Skeletal muscle satellite cell (primary cell): ENCODE data around the gene TMEM45A.
A peak's percentile ranks its signal among the peaks of the same experiment; 100 is the strongest.
"Not testable (repeated sequence)": the region's sequence is repeated elsewhere in the genome, so short reads cannot be mapped to it uniquely, and the experiment has no call there.

Experiments
- H3K27me3 ChIP-seq: 2 replicates; pipeline ENCODE4 v1.7.0; 2013; ENCODE audit warnings: low read length; ENCODE audit not compliant: control insufficient read depth, insufficient read depth
- H3K36me3 ChIP-seq: 2 replicates; pipeline ENCODE4 v1.7.0; 2013; ENCODE audit warnings: mild to moderate bottlenecking, control low read depth, low read length; ENCODE audit not compliant: insufficient read depth
- H3K4me1 ChIP-seq: 2 replicates; pipeline ENCODE4 v1.7.0; 2013; ENCODE audit warnings: low read length; ENCODE audit not compliant: control insufficient read depth, insufficient read depth
- H3K4me2 ChIP-seq: 2 replicates; pipeline ENCODE4 v1.7.0; 2013; ENCODE audit warnings: mild to moderate bottlenecking, low read length
- H3K4me3 ChIP-seq: 2 replicates; pipeline ENCODE4 v1.7.0; 2013; ENCODE audit warnings: low read length
- H3K9ac ChIP-seq: 2 replicates; pipeline ENCODE4 v1.7.0; 2013; ENCODE audit warnings: mild to moderate bottlenecking, low read depth, low read length, moderate library complexity
- H3K9me3 ChIP-seq: replicated peaks from 2 replicates; pipeline ENCODE4 v1.7.0; 2013; ENCODE audit warnings: mild to moderate bottlenecking, control low read depth, low read length

The TMEM45A gene

GRCh38 chr3:100581650-100582049 is 89.2 kb downstream of the TMEM45A start:
- Histone ChIP-seq H3K27me3 (no peaks in the 10 kb centered on the region), H3K9me3 (no peaks in the 10 kb centered on the region), H3K4me3 (no peak overlapping the region), H3K4me2 (no peak overlapping the region), H3K36me3 (no peaks in the 10 kb centered on the region), H3K4me1 (peaks cover 10% of the 10 kb centered on the region), H3K9ac (no peak overlapping the region)

GRCh38 chr3:100582157-100582556 is 89.7 kb downstream of the TMEM45A start:
- not testable (repeated sequence) for H3K36me3 ChIP-seq, H3K4me3 ChIP-seq, H3K9me3 ChIP-seq, H3K9ac ChIP-seq, H3K27me3 ChIP-seq, H3K4me2 ChIP-seq
- peaks cover 10% of the 10 kb centered on the region for H3K4me1 ChIP-seq

GRCh38 chr3:100584101-100584660 is 91.8 kb downstream of the TMEM45A start:
- H3K4me1 ChIP-seq, result peaks cover 10% of the 10 kb centered on the region
- H3K9ac ChIP-seq, result no peak overlapping the region
- no peak overlapping the region for H3K4me3 ChIP-seq
- H3K27me3 ChIP-seq, result no peaks in the 10 kb centered on the region
- H3K36me3 ChIP-seq, result no peaks in the 10 kb centered on the region
- no peak overlapping the region for H3K4me2 ChIP-seq
- no peaks in the 10 kb centered on the region for H3K9me3 ChIP-seq

- Histone ChIP-seq H3K4me3 (no peak overlapping the region), H3K4me1 (peaks cover 3% of the 10 kb centered on the region), H3K9me3 (no peaks in the 10 kb centered on the region), H3K4me2 (no peak overlapping the region), H3K36me3 (no peaks in the 10 kb centered on the region), H3K9ac (no peak overlapping the region), H3K27me3 (no peaks in the 10 kb centered on the region)
Measured at GRCh38 chr3:100586832-100587231, 94.4 kb downstream of the TMEM45A start.

- H3K4me1 ChIP-seq, result peaks cover 2% of the 10 kb centered on the region
- no peaks in the 10 kb centered on the region for H3K9me3 ChIP-seq
- H3K27me3 ChIP-seq, result no peaks in the 10 kb centered on the region
- no peaks in the 10 kb centered on the region for H3K36me3 ChIP-seq
- H3K4me2 ChIP-seq, result no peak overlapping the region
- no peak overlapping the region for H3K9ac ChIP-seq
- no peak overlapping the region for H3K4me3 ChIP-seq
Measured at GRCh38 chr3:100588251-100588650, 95.8 kb downstream of the TMEM45A start.

GRCh38 chr3:100590114-100590839 is 97.9 kb downstream of the TMEM45A start:
- Histone ChIP-seq H3K4me3 (peak overlapping the region; percentile 47), H3K4me1 (peaks cover 2% of the 10 kb centered on the region), H3K4me2 (peak overlapping the region; percentile 83), H3K9me3 (no peaks in the 10 kb centered on the region), H3K27me3 (no peaks in the 10 kb centered on the region), H3K36me3 (no peaks in the 10 kb centered on the region), H3K9ac (peak overlapping the region; percentile 44)

- H3K4me3 ChIP-seq, result no peak overlapping the region
- H3K4me1 ChIP-seq, result peaks cover 2% of the 10 kb centered on the region
- H3K36me3 ChIP-seq, result no peaks in the 10 kb centered on the region
- H3K27me3 ChIP-seq, result no peaks in the 10 kb centered on the region
- no peaks in the 10 kb centered on the region for H3K9me3 ChIP-seq
- no peak overlapping the region for H3K9ac ChIP-seq
- H3K4me2 ChIP-seq, result no peak overlapping the region
Measured at GRCh38 chr3:100590840-100591147, 98.4 kb downstream of the TMEM45A start.

- H3K4me2 ChIP-seq, result no peak overlapping the region
- peaks cover 2% of the 10 kb centered on the region for H3K4me1 ChIP-seq
- no peak overlapping the region for H3K4me3 ChIP-seq
- no peak overlapping the region for H3K9ac ChIP-seq
- no peaks in the 10 kb centered on the region for H3K27me3 ChIP-seq
- no peaks in the 10 kb centered on the region for H3K36me3 ChIP-seq
- no peaks in the 10 kb centered on the region for H3K9me3 ChIP-seq
Measured at GRCh38 chr3:100591411-100591810, 99.0 kb downstream of the TMEM45A start.

- Histone ChIP-seq H3K36me3 (no peaks in the 10 kb centered on the region), H3K9ac (no peak overlapping the region), H3K27me3 (no peaks in the 10 kb centered on the region), H3K4me2 (no peak overlapping the region), H3K4me1 (peaks cover 11% of the 10 kb centered on the region), H3K9me3 (no peaks in the 10 kb centered on the region), H3K4me3 (no peak overlapping the region)
Measured at GRCh38 chr3:100600181-100601042, 108.0 kb downstream of the TMEM45A start.

GRCh38 chr3:100602506-100603444 is 110.4 kb downstream of the TMEM45A start:
- Histone ChIP-seq H3K27me3 (peaks cover 7% of the 10 kb centered on the region), H3K9ac (peak overlapping the region; percentile 14), H3K36me3 (no peaks in the 10 kb centered on the region), H3K4me2 (peak overlapping the region; percentile 13), H3K4me1 (peaks cover 11% of the 10 kb centered on the region), H3K4me3 (no peak overlapping the region), H3K9me3 (no peaks in the 10 kb centered on the region)

GRCh38 chr3:100603469-100603868 is 111.0 kb downstream of the TMEM45A start:
- no peak overlapping the region for H3K9ac ChIP-seq
- peaks cover 11% of the 10 kb centered on the region for H3K4me1 ChIP-seq
- H3K9me3 ChIP-seq, result no peaks in the 10 kb centered on the region
- H3K4me2 ChIP-seq, result no peak overlapping the region
- no peaks in the 10 kb centered on the region for H3K36me3 ChIP-seq
- H3K27me3 ChIP-seq, result peaks cover 10% of the 10 kb centered on the region
- no peak overlapping the region for H3K4me3 ChIP-seq
